ENCODE data around the gene CCDC148. TPM values are rescaled to one million over a fixed set of nuclear protein-coding genes. Genes with fewer than 3 reads are reported as not detected.

The CCDC148 gene
- total RNA-seq, 1 donor from 2014 or later, result 9.3 TPM

DNA sequence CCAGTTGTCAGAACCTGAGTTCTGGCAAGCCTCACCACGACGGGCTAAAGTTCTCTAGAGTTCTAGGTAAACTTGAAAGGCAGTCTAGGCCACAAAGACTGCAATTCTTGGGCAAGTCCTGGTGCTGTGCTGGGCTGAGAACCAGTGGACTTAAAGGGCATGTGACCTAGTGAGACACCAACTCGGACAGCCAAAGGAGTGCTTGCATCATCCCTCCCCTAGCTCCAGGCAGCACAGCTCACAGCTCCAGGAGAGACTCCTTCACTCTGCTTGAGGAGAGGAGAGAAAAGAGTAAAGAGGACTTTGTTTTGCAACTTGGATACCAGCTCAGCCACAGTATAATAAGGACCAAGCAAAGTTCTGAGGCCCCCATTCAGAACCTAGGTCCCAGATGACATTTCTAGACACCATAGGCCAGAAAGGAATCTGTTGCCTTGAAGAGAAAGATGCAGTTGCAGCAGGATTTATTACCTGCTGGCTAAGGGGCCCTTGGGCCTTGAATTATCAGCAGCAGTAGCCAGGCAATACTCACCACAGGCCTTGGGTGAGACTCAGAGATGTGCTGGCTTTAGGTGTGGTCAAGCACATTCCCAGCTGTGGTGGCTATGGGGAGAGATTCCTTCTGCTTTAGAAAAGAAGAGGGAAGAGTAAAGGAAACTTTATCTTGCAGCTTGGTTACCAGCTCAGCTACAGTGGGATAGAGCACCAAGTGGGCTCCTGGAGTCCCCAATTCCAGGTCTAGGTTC, 303.1 kb downstream of the CCDC148 start:
- no peaks in the 10 kb centered on the region for H3K79me2 ChIP-seq (ENCODE audit: low read depth)
- H3K4me2 ChIP-seq, result no peak overlapping the region
- Mint-ChIP-seq H3K9me3 (no peaks in the 10 kb centered on the region), H3K36me3 (no peaks in the 10 kb centered on the region), H3K4me1 (no peaks in the 10 kb centered on the region), H3K4me3 (no peak overlapping the region), H3K27ac (no peak overlapping the region), H3K27me3 (ENCODE audit: insufficient read depth, low read depth) (peaks cover 7% of the 10 kb centered on the region)
- DNase-seq (ENCODE audit: low spot score), result no peak
- H3K4me3 ChIP-seq, result no peak overlapping the region
- H3K4me1 ChIP-seq, result no peaks in the 10 kb centered on the region
- no peaks in the 10 kb centered on the region for H3K9me3 ChIP-seq (ENCODE audit: low read depth)
- no peak overlapping the region for H2AFZ ChIP-seq (replicated peaks)
- H3F3A ChIP-seq (ENCODE audit: low read depth), result no peaks in the 10 kb centered on the region
- no peak overlapping the region for H3K27ac ChIP-seq
- H3K36me3 ChIP-seq, result no peaks in the 10 kb centered on the region
- H4K20me1 ChIP-seq (ENCODE audit: low read depth), result no peaks in the 10 kb centered on the region
- H3K27me3 ChIP-seq, result no peaks in the 10 kb centered on the region
- TF ChIP-seq, protein P1, sequence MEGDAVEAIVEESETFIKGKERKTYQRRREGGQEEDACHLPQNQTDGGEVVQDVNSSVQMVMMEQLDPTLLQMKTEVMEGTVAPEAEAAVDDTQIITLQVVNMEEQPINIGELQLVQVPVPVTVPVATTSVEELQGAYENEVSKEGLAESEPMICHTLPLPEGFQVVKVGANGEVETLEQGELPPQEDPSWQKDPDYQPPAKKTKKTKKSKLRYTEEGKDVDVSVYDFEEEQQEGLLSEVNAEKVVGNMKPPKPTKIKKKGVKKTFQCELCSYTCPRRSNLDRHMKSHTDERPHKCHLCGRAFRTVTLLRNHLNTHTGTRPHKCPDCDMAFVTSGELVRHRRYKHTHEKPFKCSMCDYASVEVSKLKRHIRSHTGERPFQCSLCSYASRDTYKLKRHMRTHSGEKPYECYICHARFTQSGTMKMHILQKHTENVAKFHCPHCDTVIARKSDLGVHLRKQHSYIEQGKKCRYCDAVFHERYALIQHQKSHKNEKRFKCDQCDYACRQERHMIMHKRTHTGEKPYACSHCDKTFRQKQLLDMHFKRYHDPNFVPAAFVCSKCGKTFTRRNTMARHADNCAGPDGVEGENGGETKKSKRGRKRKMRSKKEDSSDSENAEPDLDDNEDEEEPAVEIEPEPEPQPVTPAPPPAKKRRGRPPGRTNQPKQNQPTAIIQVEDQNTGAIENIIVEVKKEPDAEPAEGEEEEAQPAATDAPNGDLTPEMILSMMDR (IDR thresholded peaks at IDR 0.05), result no peak
- TF ChIP-seq EZH2phosphoT487 (IDR thresholded peaks at IDR 0.05) (no peak), EZH2 (IDR thresholded peaks at IDR 0.05) (no peak)
- H3K9ac ChIP-seq, result no peak overlapping the region

DNA sequence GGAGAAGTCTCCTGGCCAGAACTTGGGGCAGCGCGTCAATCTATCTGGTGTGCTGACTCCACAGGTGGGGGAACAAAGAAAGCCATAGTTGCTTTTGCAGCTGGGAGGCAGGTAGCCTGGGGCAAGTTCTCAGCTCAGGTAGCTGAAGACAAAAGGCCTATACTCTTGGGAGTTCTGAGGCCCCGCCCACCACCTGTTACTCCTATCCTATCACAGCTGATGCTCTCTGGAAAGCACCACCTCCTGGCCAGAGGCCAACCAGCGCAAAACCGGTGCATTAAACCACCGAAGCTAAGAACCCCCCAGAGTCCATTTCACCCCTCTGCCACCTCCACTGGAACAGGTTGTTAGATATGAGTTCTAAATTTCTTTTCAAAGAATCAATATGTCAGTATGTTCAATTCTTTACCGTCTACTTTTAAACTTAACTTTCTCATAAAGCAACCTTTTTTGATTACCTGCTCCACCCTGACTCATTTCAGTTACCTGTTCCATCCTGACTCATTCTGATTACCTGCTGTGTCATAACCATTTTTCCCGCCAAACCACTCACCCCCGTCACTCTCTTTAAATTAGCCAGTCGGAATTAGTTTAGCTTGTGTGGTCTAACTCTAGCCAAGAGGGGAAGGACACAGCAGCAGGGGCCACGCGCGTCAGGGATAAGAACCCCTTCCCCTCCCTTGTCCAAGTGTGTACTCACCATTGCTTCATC, 311.5 kb downstream of the CCDC148 start:
- H3K9ac ChIP-seq, result no peak overlapping the region
- Mint-ChIP-seq H3K27ac (no peak overlapping the region), H3K4me1 (no peaks in the 10 kb centered on the region), H3K9me3 (peaks cover 4% of the 10 kb centered on the region), H3K27me3 (ENCODE audit: insufficient read depth, low read depth) (no peaks in the 10 kb centered on the region), H3K36me3 (no peaks in the 10 kb centered on the region), H3K4me3 (no peak overlapping the region)
- H3K27ac ChIP-seq, result no peak overlapping the region
- no peaks in the 10 kb centered on the region for H3K4me1 ChIP-seq
- DNase-seq (ENCODE audit: low spot score), result no peak
- no peaks in the 10 kb centered on the region for H3K36me3 ChIP-seq
- TF ChIP-seq, protein P1 (IDR thresholded peaks at IDR 0.05), result no peak
- no peak for TF ChIP-seq EZH2phosphoT487 (IDR thresholded peaks at IDR 0.05)
- no peak for TF ChIP-seq EZH2 (IDR thresholded peaks at IDR 0.05)
- no peaks in the 10 kb centered on the region for H3F3A ChIP-seq (ENCODE audit: low read depth)
- no peaks in the 10 kb centered on the region for H4K20me1 ChIP-seq (ENCODE audit: low read depth)
- no peak overlapping the region for H2AFZ ChIP-seq (replicated peaks)
- no peaks in the 10 kb centered on the region for H3K79me2 ChIP-seq (ENCODE audit: low read depth)
- H3K27me3 ChIP-seq, result no peaks in the 10 kb centered on the region
- H3K4me3 ChIP-seq, result no peak overlapping the region
- H3K4me2 ChIP-seq, result no peak overlapping the region
- H3K9me3 ChIP-seq (ENCODE audit: low read depth), result no peaks in the 10 kb centered on the region

DNA sequence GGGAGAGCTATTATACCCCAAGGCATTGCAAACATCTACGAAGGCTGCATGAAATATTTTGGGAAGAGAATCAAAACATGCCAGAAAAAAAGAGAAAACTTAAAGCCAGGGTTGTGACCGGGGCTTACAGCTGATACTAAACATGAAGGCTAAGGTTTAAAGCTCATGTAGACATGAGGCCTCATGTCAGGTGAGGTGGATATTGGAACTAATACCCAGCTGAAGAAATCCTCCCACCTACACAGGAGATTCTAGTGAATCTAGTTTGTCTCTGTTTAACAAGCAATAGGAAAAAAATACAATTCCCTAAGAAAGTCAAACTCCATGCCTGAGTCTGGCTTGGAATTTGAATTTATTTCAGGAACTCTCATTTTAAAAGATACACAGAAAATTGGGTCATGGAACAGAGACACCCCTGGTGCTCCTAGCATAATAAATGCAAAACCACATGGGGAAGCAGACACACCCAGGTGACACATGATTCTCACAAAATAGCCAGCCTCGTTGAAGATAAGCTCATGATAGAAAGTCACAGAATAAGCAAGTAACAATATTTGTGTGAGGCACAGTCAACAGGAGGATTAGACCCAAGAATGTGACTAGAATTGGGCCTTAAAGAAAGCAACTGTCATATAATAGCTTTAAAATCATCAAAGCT, 312.7 kb downstream of the CCDC148 start:
- no peak overlapping the region for H3K27ac Mint-ChIP-seq
- no peaks in the 10 kb centered on the region for H4K20me1 ChIP-seq (ENCODE audit: low read depth)
- H3K4me1 Mint-ChIP-seq, result no peaks in the 10 kb centered on the region
- H3K9me3 Mint-ChIP-seq, result peaks cover 4% of the 10 kb centered on the region
- no peak overlapping the region for H2AFZ ChIP-seq (replicated peaks)
- H3K4me3 Mint-ChIP-seq, result no peak overlapping the region
- H3K4me2 ChIP-seq, result no peak overlapping the region
- no peaks in the 10 kb centered on the region for H3K9me3 ChIP-seq (ENCODE audit: low read depth)
- no peaks in the 10 kb centered on the region for H3K36me3 ChIP-seq
- no peak overlapping the region for H3K27ac ChIP-seq
- DNase-seq (ENCODE audit: low spot score), result no peak
- no peaks in the 10 kb centered on the region for H3K79me2 ChIP-seq (ENCODE audit: low read depth)
- H3K4me1 ChIP-seq, result peaks cover 10% of the 10 kb centered on the region
- no peak overlapping the region for H3K4me3 ChIP-seq
- H3K36me3 Mint-ChIP-seq, result no peaks in the 10 kb centered on the region
- no peaks in the 10 kb centered on the region for H3K27me3 ChIP-seq
- no peak overlapping the region for H3K9ac ChIP-seq
- TF ChIP-seq EZH2phosphoT487 (IDR thresholded peaks at IDR 0.05), result no peak
- no peak for TF ChIP-seq EZH2 (IDR thresholded peaks at IDR 0.05)
- TF ChIP-seq, protein P1 (IDR thresholded peaks at IDR 0.05), result no peak
- no peaks in the 10 kb centered on the region for H3K27me3 Mint-ChIP-seq (ENCODE audit: insufficient read depth, low read depth)
- H3F3A ChIP-seq (ENCODE audit: low read depth), result no peaks in the 10 kb centered on the region

All from neural progenitor cell (in vitro differentiated cells).